RWPE1 (cell line): ENCODE measurements around the gene AATK.

Experiments
- CTCF ChIA-PET: fragments of 350-600 bp; sonication (Branson Sonifier 250); formaldehyde crosslinking; extraction: SDS; loops from one replicate; lab custom pipeline; 2021; lab: Yijun Ruan, JAX
- POLR2A ChIA-PET: fragments of 400-600 bp; formaldehyde crosslinking; extraction: SDS; loops from one replicate; lab custom pipeline; 2020; ENCODE audit warnings: antibody characterized with exemption; ENCODE audit not compliant: low non-redundant PET; lab: Yijun Ruan, JAX
- DNase-seq: peaks from one replicate; pipeline ENCODE4 v3.0.0; 2012; ENCODE audit warnings: low spot score
- H3K27ac ChIP-seq: fragments of 450-650 bp; 2 replicates; pipeline ENCODE4 v1.5.1; 2017
- CTCF ChIP-seq: fragments of 450-650 bp; conservative IDR thresholded peaks from 2 replicates; pipeline ENCODE4 v1.5.1; 2017; ENCODE audit warnings: low read depth, mild to moderate bottlenecking

AATK gene

GRCh38 chr17:81129711-81130367 lies 36.2 kb downstream of the AATK start:
- ChIA-PET CTCF (interaction anchor here (1.1 kb wide), 1 partner anchor 141 kb away, joined by 6 read pairs; no protein-coding TSS in a partner anchor), POLR2A (no interaction called here)
- DNase-seq = no peak
- no peak for TF ChIP-seq CTCF
- no peak overlapping the region for H3K27ac ChIP-seq

GRCh38 chr17:81129289-81129688 lies 36.7 kb downstream of the AATK start:
- POLR2A ChIA-PET = no interaction called here
- no peak overlapping the region for H3K27ac ChIP-seq
- CTCF ChIA-PET = no interaction called here
- no peak for DNase-seq
- TF ChIP-seq CTCF = no peak

GRCh38 chr17:81128774-81129173 lies 37.2 kb downstream of the AATK start:
- ChIA-PET POLR2A (no interaction called here), CTCF (interaction anchor here (0.5 to 0.7 kb wide), 3 partner anchors 14 to 27 kb away, joined by 3 to 4 read pairs (median 3); no protein-coding TSS in a partner anchor)
- TF ChIP-seq CTCF = no peak
- no peak overlapping the region for H3K27ac ChIP-seq
- DNase-seq = no peak

GRCh38 chr17:81128338-81128737 lies 37.7 kb downstream of the AATK start:
- TF ChIP-seq CTCF = no peak
- H3K27ac ChIP-seq = no peak overlapping the region
- ChIA-PET CTCF (interaction anchor here (0.5 to 0.7 kb wide), 3 partner anchors 15 to 26 kb away, joined by 3 to 4 read pairs (median 3); no protein-coding TSS in a partner anchor), POLR2A (no interaction called here)
- no peak for DNase-seq

- POLR2A ChIA-PET = no interaction called here
- no peak overlapping the region for H3K27ac ChIP-seq
- CTCF ChIA-PET = no interaction called here
- no peak for DNase-seq
- no peak for TF ChIP-seq CTCF
Observed at GRCh38 chr17:81127526-81128177, 38.4 kb downstream of the AATK start.

GRCh38 chr17:81127133-81127455 lies 38.9 kb downstream of the AATK start:
- ChIA-PET POLR2A (no interaction called here), CTCF (no interaction called here)
- TF ChIP-seq CTCF = no peak
- no peak for DNase-seq
- H3K27ac ChIP-seq = no peak overlapping the region
